NCI-H128 (cell line): Measurements from ENCODE around the gene LCE1B.

Experiments
- DNase-seq: peaks from one replicate; lab custom pipeline; 2025; ENCODE audit not compliant: unreplicated experiment; lab: John Stamatoyannopoulos, UW

LCE1B gene, protein sequence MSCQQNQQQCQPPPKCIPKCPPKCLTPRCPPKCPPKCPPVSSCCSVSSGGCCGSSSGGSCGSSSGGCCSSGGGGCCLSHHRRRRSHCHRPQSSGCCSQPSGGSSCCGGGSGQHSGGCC

DNA sequence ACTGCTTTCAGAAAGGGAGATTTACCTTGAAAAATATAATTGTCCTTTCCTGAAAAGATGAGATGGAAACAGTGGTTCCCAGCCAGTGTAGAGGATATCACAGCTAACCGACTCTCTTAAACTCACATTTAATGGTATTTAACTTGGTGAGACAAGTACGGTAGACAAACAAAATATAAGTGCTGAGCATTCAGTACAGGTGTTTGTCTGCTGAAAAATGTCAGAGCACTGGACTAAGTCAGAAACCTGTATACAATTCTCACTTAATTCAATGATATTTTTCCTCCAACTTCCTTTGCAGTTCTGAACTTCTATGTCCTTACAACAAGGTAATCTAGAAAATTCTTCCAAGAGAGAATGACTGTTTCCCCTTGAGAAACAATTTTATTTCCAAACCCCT is at the start of gene LCE1B:
TSS of gene LCE1B (plus strand) at position 301 of the 400 bp plus-strand sequence. CDS start 476 bp downstream, outside the sequence.
- no peak for DNase-seq

DNA sequence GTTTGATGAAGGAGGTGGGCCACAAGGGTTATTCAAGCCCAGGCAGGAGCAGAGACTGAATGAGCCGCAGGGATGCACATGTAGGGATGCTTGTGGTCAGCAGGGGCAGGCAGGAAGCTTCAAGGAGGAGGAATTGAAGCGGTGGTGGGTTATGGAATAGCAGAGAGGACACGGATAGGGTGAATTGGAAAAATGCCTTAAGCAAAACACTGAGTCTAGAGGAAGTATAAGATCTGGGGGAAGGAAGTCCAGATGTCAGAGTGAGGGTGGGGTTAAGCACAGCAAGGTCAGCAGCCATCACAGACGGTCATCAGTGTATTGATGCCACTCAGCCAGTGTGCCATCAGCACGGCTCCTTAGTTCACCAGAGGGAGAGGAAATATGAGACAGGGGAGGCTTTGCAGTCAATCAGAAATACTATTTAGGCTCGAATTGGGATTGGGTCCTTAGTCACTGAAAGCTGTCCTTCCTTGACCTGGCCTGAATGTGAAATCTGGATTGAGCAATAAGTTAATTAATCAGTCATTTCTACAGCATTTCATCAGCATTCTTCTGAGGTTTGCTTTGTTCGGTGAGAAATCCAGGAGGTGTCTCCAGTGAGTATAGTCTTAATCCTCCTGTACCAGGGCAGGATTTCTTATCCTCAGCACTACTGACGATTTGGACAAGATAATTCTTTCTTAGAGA is 42.8 kb upstream of the LCE1B start:
- DNase-seq: no peak

DNA sequence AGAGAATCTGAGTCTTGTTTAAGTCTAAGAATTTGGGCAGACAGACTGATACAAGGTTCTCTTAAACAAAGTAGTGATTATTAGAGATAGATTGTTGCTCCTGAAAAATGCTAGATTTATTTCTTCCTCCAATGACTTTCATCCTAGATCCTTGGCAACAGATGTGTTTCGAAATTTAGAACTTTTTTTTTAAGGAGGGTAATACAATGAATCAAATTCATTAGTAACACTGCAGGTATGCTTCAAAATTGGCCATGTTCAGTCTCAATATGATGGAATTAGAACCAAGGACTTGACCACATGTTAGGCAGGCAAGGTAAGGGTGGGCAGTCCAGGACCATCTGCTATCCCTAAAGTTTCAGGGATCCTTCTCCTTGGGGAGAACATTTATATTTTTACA is 41.4 kb upstream of the LCE1B start:
- DNase-seq: no peak

DNA sequence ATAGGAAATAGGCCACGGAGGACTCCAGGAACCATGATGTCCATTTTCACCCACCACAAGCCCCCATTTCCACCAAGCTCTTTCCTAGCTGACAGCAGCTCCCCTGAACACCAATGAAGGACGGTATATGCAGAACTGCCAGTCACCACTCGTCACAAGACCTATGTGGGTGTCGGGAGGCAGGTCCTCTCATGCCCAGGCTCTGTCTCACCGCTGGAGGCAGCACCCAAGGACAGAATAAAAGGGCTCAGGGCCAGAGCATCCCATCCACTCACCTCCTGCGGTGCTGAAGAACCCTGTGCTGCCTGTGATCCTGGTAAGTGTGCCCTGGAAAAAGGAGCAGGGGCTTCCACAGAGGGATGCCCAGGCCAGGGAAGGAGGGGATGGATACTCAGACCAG is 36.9 kb upstream of the LCE1B start, which contains the start of gene LCE1F:
TSS of gene LCE1F (plus strand) at position 266 of the 400 bp plus-strand sequence. CDS start 1,232 bp downstream, outside the sequence.
- DNase-seq: no peak

DNA sequence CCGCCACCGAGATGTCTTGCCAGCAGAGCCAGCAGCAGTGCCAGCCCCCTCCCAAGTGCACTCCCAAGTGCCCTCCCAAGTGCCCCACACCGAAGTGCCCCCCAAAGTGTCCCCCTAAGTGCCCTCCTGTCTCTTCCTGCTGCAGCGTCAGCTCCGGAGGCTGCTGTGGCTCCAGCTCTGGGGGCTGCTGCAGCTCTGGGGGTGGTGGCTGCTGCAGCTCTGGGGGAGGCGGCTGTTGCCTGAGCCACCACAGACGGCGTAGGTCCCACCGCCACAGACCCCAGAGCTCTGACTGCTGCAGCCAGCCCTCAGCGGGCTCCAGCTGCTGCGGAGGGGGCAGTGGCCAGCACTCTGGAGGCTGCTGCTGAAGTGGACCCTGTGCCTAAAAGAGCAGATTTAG is 35.4 kb upstream of the LCE1B start:
- DNase-seq: no peak

DNA sequence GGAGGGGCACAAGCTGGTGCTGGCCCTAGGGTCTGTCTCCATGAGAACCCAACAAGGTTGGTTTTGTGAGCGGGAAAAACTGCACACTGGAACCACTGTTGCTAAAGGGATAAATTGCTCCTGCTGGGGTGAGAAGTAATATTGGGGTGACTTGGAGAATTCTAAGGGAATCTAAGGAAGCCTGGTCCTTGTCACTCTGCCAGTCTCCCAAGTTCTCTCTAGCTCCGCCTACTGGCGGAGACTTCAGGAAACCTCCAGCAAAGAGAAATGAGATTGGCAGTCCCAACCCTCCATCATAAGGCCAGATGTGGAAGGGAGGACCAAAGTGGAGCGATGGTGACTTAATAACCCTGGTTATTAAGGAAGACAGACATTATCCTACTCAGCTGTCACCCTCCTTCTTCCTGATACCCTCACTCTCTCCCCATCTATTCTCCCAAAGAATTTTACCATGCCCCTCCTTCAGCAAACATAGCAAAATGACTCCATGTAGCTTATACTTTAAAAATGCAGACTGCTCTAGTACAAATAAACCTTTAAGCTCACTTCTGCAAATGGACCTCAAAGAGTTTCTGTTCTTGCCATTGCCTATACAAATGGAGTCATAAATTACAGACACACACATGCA is 34.1 kb upstream of the LCE1B start:
- DNase-seq: no peak

DNA sequence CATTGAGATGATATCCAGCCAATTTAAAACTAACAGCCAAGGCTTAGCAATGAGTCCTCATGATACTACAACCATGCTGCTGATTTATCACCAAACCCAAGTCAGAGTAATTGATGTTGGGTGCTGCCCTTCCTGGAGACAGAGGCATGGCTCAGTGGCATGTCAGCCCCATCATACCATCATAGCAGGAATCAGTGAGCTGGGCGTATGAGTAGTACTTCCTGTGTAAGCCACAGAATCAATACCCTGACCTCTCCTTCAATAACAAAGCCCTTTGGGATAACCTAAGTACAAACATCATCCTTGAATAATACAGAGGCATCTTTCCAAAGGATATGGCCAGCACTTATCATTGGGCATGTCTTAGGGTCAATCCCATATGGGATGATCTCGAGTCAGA is 28.7 kb upstream of the LCE1B start:
- DNase-seq: no peak

DNA sequence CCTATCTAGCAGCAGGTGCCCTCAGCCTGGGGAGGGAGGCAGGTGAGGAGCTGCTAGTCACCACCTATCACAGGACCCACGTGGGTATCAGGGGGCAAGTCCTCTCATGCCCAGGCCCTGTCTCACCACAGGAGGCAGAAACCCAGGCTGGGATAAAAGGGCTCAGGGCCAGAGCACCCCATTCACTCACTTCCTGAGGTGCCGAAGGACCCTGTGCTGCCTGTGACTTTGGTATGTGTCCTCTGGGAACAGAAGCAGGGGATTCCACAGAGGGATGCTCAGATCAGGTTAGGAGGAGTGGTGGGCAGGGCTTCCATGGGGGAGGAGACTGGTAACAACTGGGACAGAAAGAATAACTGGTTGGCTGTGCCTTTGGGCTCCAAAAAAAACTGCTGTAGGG is 25.7 kb upstream of the LCE1B start, which contains the start of gene LCE1E:
TSS of gene LCE1E (plus strand) at position 181 of the 400 bp plus-strand sequence. CDS start 1,043 bp downstream, outside the sequence.
- DNase-seq: no peak

DNA sequence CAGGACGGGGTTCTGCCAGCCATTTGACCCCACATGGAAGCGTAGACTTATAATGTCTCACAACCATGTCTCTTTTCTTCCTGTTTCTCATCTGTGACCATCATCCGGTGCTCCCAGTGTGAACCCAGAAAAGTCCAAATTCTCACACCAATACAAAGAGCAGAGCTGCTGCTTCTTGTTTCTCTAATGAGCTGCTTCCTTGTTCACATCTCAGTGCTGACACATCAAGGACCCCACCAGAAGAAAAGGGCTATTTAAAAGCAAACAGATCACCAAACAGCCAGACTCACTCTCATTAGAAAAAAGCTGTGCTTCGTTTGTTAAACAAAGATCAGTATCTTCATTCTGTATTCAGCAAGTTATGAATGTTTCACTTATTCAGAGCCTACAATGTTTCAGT is 16.1 kb upstream of the LCE1B start:
- no peak for DNase-seq

DNA sequence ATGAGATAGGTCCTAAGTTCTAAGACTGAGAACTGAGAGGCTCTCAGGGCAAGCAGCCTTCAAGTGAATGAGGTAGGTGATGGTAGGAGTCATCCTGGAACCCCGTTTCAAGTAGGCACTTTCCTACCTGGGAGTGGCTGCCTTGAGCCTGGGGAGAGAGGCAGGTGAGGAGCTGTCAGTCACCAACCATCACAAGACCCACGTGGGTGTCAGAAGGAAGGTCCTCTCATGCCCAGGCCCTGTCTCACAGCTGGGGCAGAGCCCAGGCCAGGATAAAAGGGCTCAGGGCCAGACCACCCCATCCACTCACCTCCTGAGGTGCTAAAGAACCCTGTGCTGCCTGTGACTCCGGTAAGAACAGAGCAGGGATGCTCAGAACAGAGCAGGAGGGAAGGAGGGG is 15.3 kb upstream of the LCE1B start, which contains the start of gene LCE1D:
TSS of gene LCE1D (plus strand) at position 301 of the 400 bp plus-strand sequence. CDS start 1,074 bp downstream, outside the sequence.
- DNase-seq: no peak

DNA sequence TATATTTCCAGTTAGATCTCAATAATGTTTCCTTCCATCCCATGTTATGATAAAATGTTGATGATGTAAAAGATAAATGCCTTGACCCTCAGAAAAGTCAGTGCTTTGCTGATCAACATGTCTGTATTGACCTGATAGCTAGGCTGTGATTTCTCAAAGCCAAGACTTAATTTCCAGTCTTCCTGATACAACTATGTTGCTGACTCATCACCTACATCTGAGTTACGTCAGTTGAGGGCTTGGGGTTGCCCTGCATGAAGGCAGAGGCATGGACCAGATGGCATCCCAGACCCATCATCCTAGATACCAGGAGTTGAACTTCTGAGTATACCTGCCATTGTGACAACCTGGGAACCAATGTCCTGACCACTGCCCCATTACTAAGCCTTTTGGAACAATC is 10.4 kb upstream of the LCE1B start:
- DNase-seq: no peak

DNA sequence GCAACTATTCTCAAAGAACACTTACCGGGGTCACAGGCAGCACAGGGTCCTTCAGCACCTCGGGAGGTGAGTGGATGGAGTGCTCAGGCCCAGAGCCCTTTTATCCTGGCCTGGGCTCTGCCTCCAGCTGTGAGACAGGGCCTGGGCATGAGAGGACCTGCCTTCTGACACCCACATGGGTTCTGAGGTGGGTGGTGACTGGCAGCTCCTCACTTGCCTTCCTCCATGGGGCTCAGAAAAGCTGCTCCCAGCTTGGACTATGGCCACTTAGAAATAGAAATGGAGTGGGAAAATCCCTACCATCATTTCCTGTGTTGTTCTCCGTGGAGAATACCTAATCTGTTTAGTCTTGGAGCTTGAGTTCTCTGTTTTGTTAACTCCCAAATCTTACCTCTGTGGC is 5.2 kb upstream of the LCE1B start, which contains the start of gene LCE1C:
TSS of gene LCE1C (minus strand) at position 76 of the 400 bp plus-strand sequence. CDS start 1,173 bp downstream, outside the sequence.
- DNase-seq: no peak

DNA sequence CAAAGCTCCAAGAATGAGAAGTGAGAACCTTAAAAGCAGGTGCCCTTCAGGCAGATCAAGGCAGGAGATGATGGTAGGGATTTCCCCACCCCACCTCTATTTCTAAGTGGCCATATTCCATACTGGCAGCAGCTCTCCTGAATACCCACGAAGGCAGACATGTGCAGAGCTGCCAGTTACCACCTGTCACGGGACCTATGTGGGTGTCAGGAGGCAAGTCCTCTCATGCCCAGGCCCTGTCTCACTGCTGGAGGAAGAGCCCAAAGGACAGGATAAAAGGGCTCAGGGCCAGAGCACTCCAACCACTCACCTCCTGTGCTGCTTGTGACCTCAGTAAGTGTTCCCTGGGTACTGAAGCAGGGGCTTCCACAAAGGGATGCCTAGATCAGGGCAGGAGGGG is 721 bp upstream of the LCE1B start:
- DNase-seq: no peak

DNA sequence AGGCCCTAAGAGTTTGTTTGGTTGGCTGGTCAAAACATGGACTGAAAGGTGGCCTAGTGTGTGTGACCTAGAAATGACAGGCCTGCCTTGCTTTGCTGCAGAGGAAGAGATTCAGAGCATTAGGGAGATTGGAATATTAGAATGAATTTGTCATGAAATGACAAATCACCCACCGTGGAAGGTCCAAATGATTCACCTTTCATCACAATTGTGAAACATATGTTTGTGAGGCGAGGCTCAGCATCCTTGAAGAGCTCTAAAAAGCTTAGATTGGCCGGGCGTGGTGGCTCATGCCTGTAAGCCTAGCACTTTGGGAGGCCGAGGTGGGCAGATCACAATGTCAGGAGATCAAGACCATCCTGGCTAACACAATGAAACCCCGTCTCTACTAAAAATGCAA is 5.5 kb downstream of the LCE1B start:
- DNase-seq: no peak

DNA sequence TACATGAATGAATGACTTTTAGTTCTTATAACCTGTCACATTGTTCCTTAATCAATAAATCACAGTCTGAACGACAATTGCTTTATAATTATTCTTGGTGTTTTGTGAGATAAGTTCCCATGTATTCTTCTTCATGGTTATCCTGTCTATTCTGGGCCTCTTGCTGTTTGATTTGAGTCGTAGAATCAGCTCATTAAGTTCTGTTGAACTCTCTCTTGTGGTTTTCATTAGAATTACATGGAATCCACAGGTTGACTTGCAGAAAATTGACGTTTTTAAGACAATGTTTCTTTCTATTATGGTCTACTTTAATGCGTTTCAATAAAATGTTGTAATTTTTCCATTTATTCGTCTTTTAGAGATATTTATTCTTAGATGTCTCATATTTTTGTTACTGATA is 11.5 kb downstream of the LCE1B start:
- DNase-seq: no peak

DNA sequence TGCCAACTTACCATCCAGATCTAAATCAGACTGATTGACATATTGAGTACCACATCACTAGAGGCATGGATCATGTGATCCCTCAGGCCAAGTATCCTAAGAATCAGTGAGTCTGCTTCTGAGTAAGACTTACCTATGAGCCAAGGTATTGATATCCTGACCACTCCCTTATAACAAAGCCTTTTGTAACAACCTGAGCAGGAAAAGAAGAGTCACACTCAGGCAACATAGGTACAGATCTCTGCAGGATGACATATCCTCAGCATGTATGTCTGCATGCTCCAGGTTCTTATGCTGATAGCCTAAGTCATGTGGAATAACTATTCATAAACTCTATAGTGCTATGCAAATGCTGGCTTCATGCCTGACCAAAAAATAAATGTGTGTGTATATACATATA is 13.2 kb downstream of the LCE1B start:
- DNase-seq: no peak

DNA sequence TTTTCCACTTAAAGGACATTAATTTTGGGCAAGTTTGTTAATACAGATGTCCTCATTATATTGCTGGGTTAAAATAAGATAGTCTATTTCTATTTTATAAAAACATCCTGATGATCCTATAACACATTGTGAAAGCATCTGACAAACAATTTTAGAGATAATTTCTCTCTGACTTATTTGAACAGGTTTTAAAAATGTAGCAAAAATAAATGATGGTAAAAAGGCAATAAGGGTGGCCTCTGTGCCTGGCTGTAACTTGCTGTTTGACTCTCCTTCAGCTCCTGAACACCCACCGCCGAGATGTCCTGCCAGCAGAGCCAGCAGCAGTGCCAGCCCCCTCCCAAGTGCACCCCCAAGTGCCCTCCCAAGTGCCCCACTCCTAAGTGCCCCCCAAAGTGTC is 15.4 kb downstream of the LCE1B start, which contains the start of gene LCE1A:
TSS of gene LCE1A (plus strand) at position 301 of the 400 bp plus-strand sequence. CDS start at position 301, 0 bp downstream.
- no peak for DNase-seq

DNA sequence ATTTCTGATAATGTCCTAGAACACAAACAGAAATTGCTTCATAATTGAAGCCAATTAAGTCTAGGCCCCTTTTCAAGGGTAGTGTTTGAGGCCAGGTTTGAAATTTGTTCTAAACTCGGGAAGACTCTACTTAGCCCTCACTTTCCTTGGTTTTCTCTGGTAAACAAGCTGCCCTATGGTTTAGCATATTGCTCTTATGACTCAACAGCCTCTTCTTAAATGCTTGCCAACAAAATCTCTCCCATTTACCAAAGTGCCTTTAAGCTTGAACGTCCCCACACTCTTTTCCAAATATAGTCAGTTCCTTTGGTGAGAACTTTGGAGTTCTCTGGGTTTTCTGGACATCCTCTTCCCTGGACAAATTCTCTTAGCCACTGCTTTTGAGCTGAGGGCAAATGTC is 25.1 kb downstream of the LCE1B start:
- DNase-seq: no peak

DNA sequence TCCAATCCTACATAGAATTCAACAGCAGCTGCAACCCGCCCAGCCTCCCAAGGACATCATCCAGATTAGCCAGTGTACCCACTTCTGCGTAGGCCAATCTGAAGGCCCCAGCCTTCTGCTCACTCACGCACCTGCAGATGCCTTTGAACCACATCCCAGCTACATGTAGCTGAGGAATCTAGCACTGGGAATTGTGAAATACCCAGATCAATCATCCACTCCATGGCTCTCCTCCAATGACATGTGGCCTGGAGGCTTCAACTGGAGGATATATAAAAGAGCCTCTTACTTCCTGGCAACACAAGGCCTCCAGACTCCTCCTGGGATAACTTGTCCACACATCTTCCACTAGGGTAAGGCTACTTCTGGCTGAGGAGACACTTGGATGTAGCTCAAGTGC is 30.8 kb downstream of the LCE1B start, which contains the start of gene LCE6A:
TSS of gene LCE6A (plus strand) at position 301 of the 400 bp plus-strand sequence. CDS start 665 bp downstream, outside the sequence.
- no peak for DNase-seq

DNA sequence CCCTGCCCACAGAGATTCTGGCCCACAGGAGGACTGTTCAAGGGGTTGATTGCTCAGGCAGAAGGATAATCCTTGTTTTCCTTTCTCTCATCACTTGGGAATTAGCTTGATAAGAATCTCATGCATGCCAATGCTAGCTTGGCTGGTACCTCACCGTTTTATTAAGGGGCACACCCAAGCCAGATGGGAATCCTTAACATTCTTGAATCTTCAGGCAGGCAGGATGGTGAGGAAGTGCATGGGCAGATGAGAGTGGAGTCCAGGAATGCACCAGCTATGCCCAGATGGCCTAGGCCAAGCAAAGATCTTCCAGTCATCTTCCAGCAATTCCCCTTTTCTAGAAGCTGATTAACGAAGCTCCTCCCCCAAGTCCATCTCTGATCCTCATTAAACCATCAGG is 43.9 kb downstream of the LCE1B start:
- no peak for DNase-seq

DNA sequence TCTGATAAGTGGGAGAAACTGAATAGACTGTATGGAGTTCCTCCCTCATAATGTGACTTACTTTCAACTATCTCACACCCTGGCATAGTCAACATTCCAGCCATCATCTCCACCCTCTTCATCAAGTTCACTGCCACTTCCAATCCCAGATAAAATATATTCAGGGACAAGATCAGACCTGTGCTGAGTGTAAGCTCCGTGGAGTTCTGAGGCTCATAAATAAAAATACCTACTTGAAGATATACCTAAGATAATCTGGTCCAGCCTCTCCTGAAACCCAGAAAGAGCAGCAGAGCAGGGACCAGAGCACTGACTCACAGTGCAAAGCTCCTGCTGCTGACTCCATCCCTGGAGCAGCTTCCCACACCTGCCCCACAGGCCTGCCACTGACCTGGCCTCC is 46.3 kb downstream of the LCE1B start:
- DNase-seq: no peak

DNA sequence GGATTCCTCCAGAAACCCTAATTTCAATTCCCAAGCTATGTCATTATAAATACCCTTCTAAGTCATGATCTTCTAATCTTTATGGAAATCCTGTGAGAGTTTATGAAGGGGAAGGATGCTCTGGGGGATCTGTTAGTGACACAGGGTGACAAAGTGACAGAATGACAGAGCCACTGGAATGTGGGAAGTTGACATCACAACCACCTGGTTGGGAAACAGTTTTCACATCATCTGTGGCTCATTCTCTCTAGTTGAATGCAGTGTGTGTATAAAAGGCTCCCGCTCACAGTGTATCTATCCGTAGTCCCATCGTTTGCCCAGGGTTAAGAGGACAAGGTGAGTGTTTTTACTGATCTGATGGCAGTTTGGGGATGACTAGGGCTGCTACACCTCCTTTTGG is 47.9 kb downstream of the LCE1B start, which contains the start of gene LCE7A:
TSS of gene LCE7A (plus strand) at position 301 of the 400 bp plus-strand sequence. CDS start 702 bp downstream, outside the sequence.
- no peak for DNase-seq
